IMR-90 (cell line): Measurements from ENCODE around the gene NES. TPM values are rescaled to one million over a fixed set of nuclear protein-coding genes. Genes with fewer than 3 reads are reported as not detected.

Experiments used
- ATAC-seq: fragments of 200-7000 bp; cut with Tn5 transposase; 2 replicates; pipeline ENCODE4 v1.9.1; 2020; ENCODE audit warnings: low read depth, mild to moderate bottlenecking, moderate library complexity
- BruUV-seq: library from RNA; stranded (reverse); fragments of 400-500 nt; replicated peaks from 2 replicates; lab custom pipeline; 2021; lab: Mats Ljungman, UMichigan
- CTCF ChIA-PET: fragments of 300-600 bp; formaldehyde crosslinking; extraction: SDS; loops from one replicate; lab custom pipeline; 2021; ENCODE audit warnings: antibody characterized with exemption; lab: Yijun Ruan, JAX
- POLR2A ChIA-PET: fragments of 300-600 bp; sonication (Branson Sonifier 250); formaldehyde crosslinking; loops from one replicate; lab custom pipeline; 2022; ENCODE audit warnings: antibody characterized with exemption; ENCODE audit not compliant: unreplicated experiment; lab: Charles Lee
- DNase-seq: peaks from one replicate; pipeline ENCODE4 v3.0.0; 2013
- H2AFZ ChIP-seq: replicated peaks from 2 replicates; pipeline ENCODE3; 2013; ENCODE audit warnings: low read length, mild to moderate bottlenecking; ENCODE audit not compliant: poor library complexity
- H2AK5ac ChIP-seq: 2 replicates; pipeline ENCODE4 v1.6.1; 2013; ENCODE audit warnings: low read depth, low read length, inconsistent platforms
- H2AK9ac ChIP-seq: replicated peaks from 2 replicates; pipeline ENCODE3; 2013; ENCODE audit warnings: mild to moderate bottlenecking, low read depth, low read length, moderate library complexity; ENCODE audit not compliant: poor library complexity
- H2BK120ac ChIP-seq: 2 replicates; pipeline ENCODE4 v1.6.1; 2013; ENCODE audit warnings: low read depth, low read length, inconsistent platforms
- H2BK15ac ChIP-seq: 3 replicates; pipeline ENCODE4 v1.6.1; 2013; ENCODE audit warnings: low read depth, low read length, inconsistent platforms
- H2BK20ac ChIP-seq: 2 replicates; pipeline ENCODE4 v1.6.1; 2013; ENCODE audit warnings: low read depth, mild to moderate bottlenecking, inconsistent platforms, low read length, moderate library complexity
- H2BK5ac ChIP-seq: 2 replicates; pipeline ENCODE4 v1.6.1; 2013; ENCODE audit warnings: mild to moderate bottlenecking, low read depth, low read length, inconsistent platforms; ENCODE audit not compliant: poor library complexity, severe bottlenecking
- H3K14ac ChIP-seq: replicated peaks from 2 replicates; pipeline ENCODE4 v1.6.1; 2013; ENCODE audit warnings: low read depth, low read length, inconsistent platforms
- H3K18ac ChIP-seq: 2 replicates; pipeline ENCODE4 v1.6.1; 2013; ENCODE audit warnings: low read depth, low read length, control low read depth
- H3K23ac ChIP-seq: 2 replicates; pipeline ENCODE4 v1.6.1; 2013; ENCODE audit warnings: low read depth, low read length, inconsistent platforms
- H3K27ac ChIP-seq: 2 replicates; pipeline ENCODE4 v1.5.1; 2013; ENCODE audit warnings: mild to moderate bottlenecking, control low read depth, low read length; ENCODE audit not compliant: insufficient read depth
- H3K27me3 ChIP-seq: 2 replicates; pipeline ENCODE4 v1.6.1; 2013; ENCODE audit warnings: low read length; ENCODE audit not compliant: control insufficient read depth, insufficient read depth
- H3K36me3 ChIP-seq: 2 replicates; pipeline ENCODE4 v1.6.1; 2013; ENCODE audit warnings: low read length, mixed read lengths; ENCODE audit not compliant: control insufficient read depth, insufficient read depth
- H3K4ac ChIP-seq: 2 replicates; pipeline ENCODE4 v1.6.1; 2013; ENCODE audit warnings: low read depth, low read length, inconsistent platforms
- H3K4me1 ChIP-seq: 2 replicates; pipeline ENCODE4 v1.6.1; 2013; ENCODE audit warnings: low read length, mixed read lengths; ENCODE audit not compliant: control insufficient read depth, insufficient read depth
- H3K4me2 ChIP-seq: 2 replicates; pipeline ENCODE4 v1.6.1; 2013; ENCODE audit warnings: low read depth, mild to moderate bottlenecking, control low read depth, low read length, moderate library complexity
- H3K4me3 ChIP-seq: 2 replicates; pipeline ENCODE4 v1.5.1; 2013; ENCODE audit warnings: low read depth, mild to moderate bottlenecking, control low read depth, low read length, moderate library complexity; ENCODE audit not compliant: insufficient read depth
- H3K56ac ChIP-seq: 2 replicates; pipeline ENCODE4 v1.6.1; 2013; ENCODE audit warnings: low read length, inconsistent platforms; ENCODE audit not compliant: insufficient read depth; ENCODE audit errors: extremely low read depth
- H3K79me1 ChIP-seq, 2 experiments: 2 replicates each; pipeline ENCODE4 v1.6.1; 2013; ENCODE audit warnings: low read length in 2 of 2, inconsistent platforms in 1 of 2, low read depth in 1 of 2
- H3K9ac ChIP-seq: 2 replicates; pipeline ENCODE4 v1.6.1; 2013; ENCODE audit warnings: low read depth, low read length, control low read depth
- H3K9me1 ChIP-seq: 2 replicates; pipeline ENCODE4 v1.6.1; 2013; ENCODE audit warnings: low read length, inconsistent platforms; ENCODE audit not compliant: insufficient read depth
- H3K9me3 ChIP-seq: 2 replicates; pipeline ENCODE4 v1.6.1; 2013; ENCODE audit warnings: low read length; ENCODE audit not compliant: control insufficient read depth, insufficient read depth
- H4K20me1 ChIP-seq: 2 replicates; pipeline ENCODE4 v1.6.1; 2013; ENCODE audit warnings: low read length, inconsistent platforms; ENCODE audit not compliant: insufficient read depth
- H4K5ac ChIP-seq: 2 replicates; pipeline ENCODE4 v1.6.1; 2013; ENCODE audit warnings: mild to moderate bottlenecking, low read depth, low read length, control low read depth
- H4K8ac ChIP-seq, 2 experiments: 2 replicates each; pipeline ENCODE4 v1.6.1; 2013; ENCODE audit warnings: low read depth in 2 of 2, low read length in 2 of 2, control low read depth in 1 of 2, inconsistent platforms in 1 of 2
- H4K91ac ChIP-seq: 2 replicates; pipeline ENCODE4 v1.6.1; 2013; ENCODE audit warnings: low read depth, low read length, inconsistent platforms; ENCODE audit not compliant: insufficient read depth
- BHLHE40 ChIP-seq: fragments of 150-350 bp; IDR thresholded peaks from 2 replicates; pipeline ENCODE4 v1.6.1; 2016; ENCODE audit warnings: mild to moderate bottlenecking, low read depth, low read length
- CTCF ChIP-seq: conservative IDR thresholded peaks from 2 replicates; pipeline ENCODE4 v1.5.1; 2012; ENCODE audit warnings: mild to moderate bottlenecking, low read depth, low read length, improper control_type of control experiment
- RAD21 ChIP-seq: IDR thresholded peaks from 2 replicates; pipeline ENCODE4 v1.6.1; 2012; ENCODE audit warnings: low read length, improper control_type of control experiment
- RFX5 ChIP-seq: IDR thresholded peaks from 2 replicates; pipeline ENCODE4 v1.8.0; 2012; ENCODE audit warnings: low read depth, mild to moderate bottlenecking, low read length, moderate library complexity
- SMC3 ChIP-seq: fragments of 150-350 bp; IDR thresholded peaks from 2 replicates; pipeline ENCODE4 v1.6.1; 2016; ENCODE audit warnings: low read depth, mild to moderate bottlenecking, antibody characterized with exemption, low read length, moderate library complexity
- USF2 ChIP-seq: fragments of 150-350 bp; IDR thresholded peaks from 2 replicates; pipeline ENCODE4 v1.6.1; 2017; ENCODE audit warnings: mild to moderate bottlenecking, antibody characterized with exemption, low read length, low read depth
- WGBS, 2 experiments: methylation state at CpG; one replicate each; pipeline versions ENCODE4 v1.1.5 to v1.1.7; 2013; ENCODE audit warnings: missing lambda C conversion rate in 2 of 2; ENCODE audit not compliant: insufficient read length in 1 of 2; ENCODE audit errors: extremely low coverage in 2 of 2; 5-methylcytosine and 5-hydroxymethylcytosine counted together
- dilution Hi-C: fragments of 300-500 bp; cut with HindIII; formaldehyde crosslinking; loops from one replicate; pipeline ENCODE4 v1.14.3; 2018; ENCODE audit warnings: low sequenced_read_pairs; ENCODE audit not compliant: unreplicated experiment
- in situ Hi-C: fragments of 300-500 bp; cut with MboI; formaldehyde crosslinking; loops from 3 replicates; pipeline ENCODE4 v1.14.3; 2019; ENCODE audit warnings: low sequenced_read_pairs, inconsistent platforms, mixed read lengths
- intact Hi-C: fragments of 100-400 bp; cut with micrococcal nuclease; formaldehyde crosslinking; loops from 2 replicates; pipeline ENCODE4 v1.10.0; 2022
- polyA plus RNA-seq, 3 experiments: library from polyadenylated mRNA; depleted of rRNA; stranded (reverse); fragments of >200 nt; gene quantifications; 2 replicates each; pipeline ENCODE4 v1.2.3, GENCODE V29; 2012; ENCODE audit warnings: low replicate concordance in 1 of 3
- total RNA-seq: library from RNA; depleted of rRNA; stranded (reverse); fragments of >200 nt; gene quantifications from 2 replicates; pipeline ENCODE4 v1.2.3, GENCODE V29; 2012

The NES gene
- total and polyA plus RNA-seq, 2 of the 4 experiments (the other 2 are of a cell fraction): 25.3 to 40.1 TPM

- WGBS, 2 experiments: no CpG with 5 or more reads among the region's 2 CpGs
- in situ Hi-C loops: no loop called here
- H3K9ac ChIP-seq: no peak overlapping the region
- TF ChIP-seq USF2 (peak; percentile 55; the same call in 1 of the 2 replicates), CTCF (peak; percentile 66), RFX5 (no peak), BHLHE40 (no peak), SMC3 (peak; percentile 50), RAD21 (peak; percentile 63)
- no peak overlapping the region for H3K56ac ChIP-seq
- H2AK9ac ChIP-seq: no peak overlapping the region
- no peak overlapping the region for H3K4me3 ChIP-seq
- ChIA-PET POLR2A (no interaction called here), CTCF (interaction anchor here (0.5 to 1.9 kb wide), 6 partner anchors 15 to 288 kb away, joined by 3 to 14 read pairs (median 4); no protein-coding TSS in a partner anchor)
- no peak overlapping the region for H3K4ac ChIP-seq
- peak; percentile 49 for ATAC-seq
- no peak overlapping the region for H2BK20ac ChIP-seq
- no peak overlapping the region for H2BK120ac ChIP-seq
- H3K27ac ChIP-seq: no peak overlapping the region
- no peak overlapping the region for H2AK5ac ChIP-seq
- no peak overlapping the region for H3K14ac ChIP-seq
- DNase-seq: peak; percentile 47
- H4K5ac ChIP-seq: no peak overlapping the region
- H3K79me1 ChIP-seq: no peaks in the 10 kb centered on the region
- H4K91ac ChIP-seq: no peak overlapping the region
- H4K20me1 ChIP-seq: peaks cover 7% of the 10 kb centered on the region
- H4K8ac ChIP-seq: no peak overlapping the region
- dilution Hi-C loops: no loop called here
- H2BK5ac ChIP-seq: no peak overlapping the region
- H3K23ac ChIP-seq: no peak overlapping the region
- H3K4me1 ChIP-seq: peaks cover 4% of the 10 kb centered on the region
- no peaks in the 10 kb centered on the region for H3K9me3 ChIP-seq
- peaks cover 58% of the 10 kb centered on the region for H3K27me3 ChIP-seq
- no TSS peak for BruUV-seq
- no peak overlapping the region for H3K18ac ChIP-seq
- intact Hi-C loops: loop anchor here (1.0 kb wide), 1 partner anchor 30 kb away; no protein-coding TSS in a partner anchor
- no peaks in the 10 kb centered on the region for H3K36me3 ChIP-seq
- H3K9me1 ChIP-seq: no peaks in the 10 kb centered on the region
- no peak overlapping the region for H2BK15ac ChIP-seq
- no peak overlapping the region for H2AFZ ChIP-seq
- no peak overlapping the region for H3K4me2 ChIP-seq
Observed at GRCh38 chr1:156627313-156627880, 49.8 kb downstream of the NES start.
